OCI-LY7 (cell line): ENCODE results near the gene GNAO1.

Experiments
- CTCF ChIP-seq: fragments of 200-600 bp; sonication (generic); conservative IDR thresholded peaks from 2 replicates; pipeline ENCODE4 v1.5.1; 2014; ENCODE audit warnings: mild to moderate bottlenecking, antibody characterized with exemption, low read length, moderate library complexity, mixed read lengths
- EZH2phosphoT487 ChIP-seq: fragments of 200-600 bp; sonication (generic); IDR thresholded peaks from 2 replicates; pipeline ENCODE4 v1.6.1; 2018; ENCODE audit warnings: low read depth, borderline replicate concordance, mild to moderate bottlenecking, mixed run types, antibody characterized with exemption, low read length, moderate library complexity, mixed read lengths

DNA sequence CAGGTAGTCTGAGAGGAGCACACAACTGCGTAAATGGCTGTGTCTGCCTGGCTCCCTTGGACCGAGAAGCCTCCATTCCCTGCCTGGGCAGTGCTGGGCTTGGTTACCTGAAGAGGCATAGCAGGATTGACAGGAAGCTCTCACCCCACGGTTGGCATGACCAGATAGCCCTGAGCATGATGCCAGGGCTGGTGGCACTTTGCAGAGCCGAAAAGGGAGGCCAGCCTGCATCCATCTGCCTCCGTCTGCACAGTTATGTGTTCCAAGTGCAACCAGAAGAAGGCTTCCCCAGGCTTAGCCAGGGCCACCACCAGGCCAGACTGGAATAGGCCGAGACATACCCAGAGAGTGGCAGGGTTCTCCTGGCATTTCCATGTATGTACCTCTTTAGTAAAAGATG lies 36.6 kb downstream of the GNAO1 start:
- TF ChIP-seq CTCF: no peak
- no peak for TF ChIP-seq EZH2phosphoT487
